GM23338 (cell line): ENCODE measurements around the gene DLG3. TPM values are rescaled to one million over a fixed set of nuclear protein-coding genes. Genes with fewer than 3 reads are reported as not detected.

ENCODE experiments used
- ATAC-seq: fragments of 200-7000 bp; cut with Tn5 transposase; 3 replicates; pipeline ENCODE4 v1.9.1; 2020
- DNase-seq: peaks from one replicate; pipeline ENCODE4 v3.0.0-alpha.2; 2015; ENCODE audit warnings: low spot score
- H2AFZ ChIP-seq: fragments of 200-600 bp; sonication (generic); 2 replicates; pipeline ENCODE4 v1.8.0; 2016; ENCODE audit warnings: antibody characterized with exemption, mild to moderate bottlenecking, moderate library complexity
- H3F3A ChIP-seq: fragments of 200-600 bp; sonication (generic); replicated peaks from 2 replicates; pipeline ENCODE4 v1.8.0; 2017; ENCODE audit warnings: antibody characterized with exemption, mixed run types, low read depth
- H3K27ac ChIP-seq: fragments of 200-600 bp; sonication (generic); 2 replicates; pipeline ENCODE4 v1.6.1; 2016; ENCODE audit warnings: low read depth
- H3K27me3 ChIP-seq: fragments of 200-600 bp; sonication (generic); 2 replicates; pipeline ENCODE4 v1.8.0; 2016; ENCODE audit warnings: mild to moderate bottlenecking, mixed run types, moderate library complexity; ENCODE audit not compliant: insufficient read depth
- H3K36me3 ChIP-seq: fragments of 200-600 bp; sonication (generic); 2 replicates; pipeline ENCODE4 v1.8.0; 2016; ENCODE audit warnings: mild to moderate bottlenecking; ENCODE audit not compliant: insufficient read depth
- H3K4me1 ChIP-seq: fragments of 200-600 bp; sonication (generic); 2 replicates; pipeline ENCODE4 v1.8.0; 2016; ENCODE audit warnings: mild to moderate bottlenecking, moderate library complexity; ENCODE audit not compliant: insufficient read depth
- H3K4me2 ChIP-seq: fragments of 200-600 bp; sonication (generic); 2 replicates; pipeline ENCODE4 v1.7.1; 2017; ENCODE audit warnings: mixed run types
- H3K4me3 ChIP-seq: fragments of 200-600 bp; sonication (generic); 2 replicates; pipeline ENCODE4 v1.6.1; 2016; ENCODE audit warnings: mixed run types
- H3K79me2 ChIP-seq: fragments of 200-600 bp; sonication (generic); replicated peaks from 2 replicates; pipeline ENCODE4 v1.8.0; 2017; ENCODE audit warnings: mild to moderate bottlenecking; ENCODE audit not compliant: insufficient read depth
- H3K9me2 ChIP-seq: fragments of 200-600 bp; sonication (generic); 2 replicates; pipeline ENCODE4 v1.8.0; 2017; ENCODE audit not compliant: insufficient read depth
- H4K20me1 ChIP-seq: fragments of 200-600 bp; sonication (generic); replicated peaks from 2 replicates; pipeline ENCODE4 v1.8.0; 2017; ENCODE audit warnings: mild to moderate bottlenecking; ENCODE audit not compliant: insufficient read depth
- H3K27ac Mint-ChIP-seq: 2 replicates; pipeline ENCODE4 v1.8.0; 2020; ENCODE audit warnings: inconsistent platforms, mild to moderate bottlenecking, moderate library complexity, mixed read lengths
- H3K27me3 Mint-ChIP-seq: 3 replicates; pipeline ENCODE4 v1.8.0; 2022; ENCODE audit warnings: low read depth, mild to moderate bottlenecking, moderate library complexity, mixed read lengths, inconsistent platforms; ENCODE audit not compliant: insufficient read depth, poor library complexity
- H3K36me3 Mint-ChIP-seq: 3 replicates; pipeline ENCODE4 v1.8.0; 2021; ENCODE audit warnings: low read depth, mild to moderate bottlenecking, inconsistent platforms, moderate library complexity, mixed read lengths
- H3K4me1 Mint-ChIP-seq: 3 replicates; pipeline ENCODE4 v1.8.0; 2020; ENCODE audit warnings: mild to moderate bottlenecking, inconsistent platforms, mixed read lengths
- H3K4me3 Mint-ChIP-seq: 3 replicates; pipeline ENCODE4 v1.8.0; 2021; ENCODE audit warnings: moderate library complexity, mild to moderate bottlenecking, inconsistent platforms, mixed read lengths
- H3K9me3 Mint-ChIP-seq: 3 replicates; pipeline ENCODE4 v1.8.0; 2020; ENCODE audit warnings: moderate library complexity, mild to moderate bottlenecking, inconsistent platforms, mixed read lengths
- CREB1 ChIP-seq: fragments of 250-450 bp; sonication (Bioruptor Pico); IDR thresholded peaks from 2 replicates; pipeline ENCODE4 v1.5.0; 2020; ENCODE audit warnings: low read depth, mild to moderate bottlenecking, moderate library complexity
- POLR2AphosphoS5 ChIP-seq: IDR thresholded peaks from 2 replicates; pipeline ENCODE4 v1.6.1; 2016; ENCODE audit warnings: antibody characterized with exemption, low read depth
- polyA plus RNA-seq: library from polyadenylated mRNA; unstranded; fragments of >200 nt; fragmentation: Nextera tagmentation; extraction: Ambion mirVana; gene quantifications from 2 replicates; pipeline ENCODE4 v1.2.1, GENCODE V29; 2016
- total RNA-seq: library from RNA; depleted of rRNA; stranded (reverse); fragments of >200 nt; shearing (Covaris generic); gene quantifications from 2 replicates; pipeline ENCODE4 v1.2.3, GENCODE V29; 2014
- TF ChIP-seq, protein P1 (sequence below), 2 experiments: fragments of 200-600 bp in 1 of 2; sonication (generic) in 1 of 2; conservative IDR thresholded peaks; 2 replicates each; pipeline versions ENCODE4 v1.5.1 to v1.6.1; 2016 to 2017; ENCODE audit warnings: antibody characterized with exemption in 2 of 2, low read depth in 2 of 2, mild to moderate bottlenecking in 2 of 2, moderate library complexity in 1 of 2
- TF ChIP-seq, protein P2 (sequence below): fragments of 250-450 bp; sonication (Bioruptor Pico); IDR thresholded peaks from 2 replicates; pipeline ENCODE4 v1.5.0; 2020; ENCODE audit warnings: mild to moderate bottlenecking, moderate library complexity

Gene DLG3
- total and polyA plus RNA-seq, 2 experiments from 2014 or later, result 13.0 to 61.8 TPM

DNA sequence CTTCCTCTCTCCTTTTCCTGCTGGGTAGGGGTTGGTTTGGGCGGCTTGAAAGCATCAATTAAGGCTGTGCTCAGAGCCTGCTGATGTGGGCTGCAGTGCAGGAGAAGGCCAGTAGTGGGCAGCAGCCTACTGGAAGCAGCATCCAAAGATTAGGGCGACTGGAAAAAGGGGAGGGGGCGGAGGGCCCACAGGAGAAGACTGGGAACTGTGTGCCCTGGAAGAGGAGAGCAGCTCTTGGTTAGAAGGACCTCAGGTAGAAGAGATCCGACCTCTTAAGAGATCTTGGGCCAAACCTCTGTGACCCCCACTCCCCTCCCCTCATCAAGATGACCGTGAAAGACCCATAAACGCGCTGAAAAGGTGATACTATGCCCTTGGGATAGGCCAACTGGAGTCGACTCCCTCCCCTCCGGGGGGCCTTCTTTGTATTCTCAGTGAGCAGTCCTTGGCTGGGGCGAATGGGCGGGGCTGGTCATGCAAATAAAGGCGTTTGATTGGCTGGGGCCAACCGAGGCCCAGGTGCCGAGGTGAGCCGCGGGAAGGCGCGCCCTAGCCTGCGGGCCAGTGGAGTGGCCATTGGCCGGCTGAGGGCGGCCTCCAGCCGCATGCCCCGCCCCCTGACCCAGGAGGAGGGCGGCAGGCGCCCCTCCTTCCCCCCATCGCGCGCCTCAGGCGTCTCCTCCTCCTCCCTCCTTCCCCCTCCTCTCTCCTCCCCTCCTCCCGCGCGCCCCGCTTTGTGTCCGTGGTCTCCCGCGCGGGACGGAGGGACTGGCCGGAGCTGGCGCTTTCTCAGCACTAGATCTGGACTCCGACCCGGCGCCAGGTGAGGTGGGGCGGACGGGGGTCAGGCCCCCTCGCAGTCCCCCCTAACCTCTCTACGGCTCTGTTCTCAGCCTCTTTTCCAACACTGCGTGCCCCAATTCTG, 10.1 kb downstream of the DLG3 start:
- ATAC-seq (peak; percentile 84), DNase-seq (peak; percentile 95)
- peak overlapping the region; percentile 95 for H3K4me3 Mint-ChIP-seq
- Histone ChIP-seq H3K4me2 (peak overlapping the region; percentile 90), H3K79me2 (peaks cover 45% of the 10 kb centered on the region), H3K4me1 (peaks cover 17% of the 10 kb centered on the region; the same call in 1 of the 2 replicates), H3K9me2 (no peaks in the 10 kb centered on the region), H3K36me3 (peaks cover 7% of the 10 kb centered on the region; the same call in 1 of the 2 replicates), H2AFZ (no peak overlapping the region), H3K27me3 (no peaks in the 10 kb centered on the region), H4K20me1 (peaks cover 19% of the 10 kb centered on the region), H3F3A (no peaks in the 10 kb centered on the region), H3K4me3 (peak overlapping the region; percentile 82), H3K27ac (peak overlapping the region; percentile 95)
- peak overlapping the region; percentile 98 for H3K27ac Mint-ChIP-seq
- peak; percentile 48 for TF ChIP-seq POLR2AphosphoS5
- TF ChIP-seq, protein P1, sequence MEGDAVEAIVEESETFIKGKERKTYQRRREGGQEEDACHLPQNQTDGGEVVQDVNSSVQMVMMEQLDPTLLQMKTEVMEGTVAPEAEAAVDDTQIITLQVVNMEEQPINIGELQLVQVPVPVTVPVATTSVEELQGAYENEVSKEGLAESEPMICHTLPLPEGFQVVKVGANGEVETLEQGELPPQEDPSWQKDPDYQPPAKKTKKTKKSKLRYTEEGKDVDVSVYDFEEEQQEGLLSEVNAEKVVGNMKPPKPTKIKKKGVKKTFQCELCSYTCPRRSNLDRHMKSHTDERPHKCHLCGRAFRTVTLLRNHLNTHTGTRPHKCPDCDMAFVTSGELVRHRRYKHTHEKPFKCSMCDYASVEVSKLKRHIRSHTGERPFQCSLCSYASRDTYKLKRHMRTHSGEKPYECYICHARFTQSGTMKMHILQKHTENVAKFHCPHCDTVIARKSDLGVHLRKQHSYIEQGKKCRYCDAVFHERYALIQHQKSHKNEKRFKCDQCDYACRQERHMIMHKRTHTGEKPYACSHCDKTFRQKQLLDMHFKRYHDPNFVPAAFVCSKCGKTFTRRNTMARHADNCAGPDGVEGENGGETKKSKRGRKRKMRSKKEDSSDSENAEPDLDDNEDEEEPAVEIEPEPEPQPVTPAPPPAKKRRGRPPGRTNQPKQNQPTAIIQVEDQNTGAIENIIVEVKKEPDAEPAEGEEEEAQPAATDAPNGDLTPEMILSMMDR (conservative IDR thresholded peaks at IDR 0.05; ENCODE audit: low read depth in 2 of 2), result peak; percentile 82
- TF ChIP-seq CREB1 (CRISPR knock-in tag), result no peak
- TF ChIP-seq, protein P2, sequence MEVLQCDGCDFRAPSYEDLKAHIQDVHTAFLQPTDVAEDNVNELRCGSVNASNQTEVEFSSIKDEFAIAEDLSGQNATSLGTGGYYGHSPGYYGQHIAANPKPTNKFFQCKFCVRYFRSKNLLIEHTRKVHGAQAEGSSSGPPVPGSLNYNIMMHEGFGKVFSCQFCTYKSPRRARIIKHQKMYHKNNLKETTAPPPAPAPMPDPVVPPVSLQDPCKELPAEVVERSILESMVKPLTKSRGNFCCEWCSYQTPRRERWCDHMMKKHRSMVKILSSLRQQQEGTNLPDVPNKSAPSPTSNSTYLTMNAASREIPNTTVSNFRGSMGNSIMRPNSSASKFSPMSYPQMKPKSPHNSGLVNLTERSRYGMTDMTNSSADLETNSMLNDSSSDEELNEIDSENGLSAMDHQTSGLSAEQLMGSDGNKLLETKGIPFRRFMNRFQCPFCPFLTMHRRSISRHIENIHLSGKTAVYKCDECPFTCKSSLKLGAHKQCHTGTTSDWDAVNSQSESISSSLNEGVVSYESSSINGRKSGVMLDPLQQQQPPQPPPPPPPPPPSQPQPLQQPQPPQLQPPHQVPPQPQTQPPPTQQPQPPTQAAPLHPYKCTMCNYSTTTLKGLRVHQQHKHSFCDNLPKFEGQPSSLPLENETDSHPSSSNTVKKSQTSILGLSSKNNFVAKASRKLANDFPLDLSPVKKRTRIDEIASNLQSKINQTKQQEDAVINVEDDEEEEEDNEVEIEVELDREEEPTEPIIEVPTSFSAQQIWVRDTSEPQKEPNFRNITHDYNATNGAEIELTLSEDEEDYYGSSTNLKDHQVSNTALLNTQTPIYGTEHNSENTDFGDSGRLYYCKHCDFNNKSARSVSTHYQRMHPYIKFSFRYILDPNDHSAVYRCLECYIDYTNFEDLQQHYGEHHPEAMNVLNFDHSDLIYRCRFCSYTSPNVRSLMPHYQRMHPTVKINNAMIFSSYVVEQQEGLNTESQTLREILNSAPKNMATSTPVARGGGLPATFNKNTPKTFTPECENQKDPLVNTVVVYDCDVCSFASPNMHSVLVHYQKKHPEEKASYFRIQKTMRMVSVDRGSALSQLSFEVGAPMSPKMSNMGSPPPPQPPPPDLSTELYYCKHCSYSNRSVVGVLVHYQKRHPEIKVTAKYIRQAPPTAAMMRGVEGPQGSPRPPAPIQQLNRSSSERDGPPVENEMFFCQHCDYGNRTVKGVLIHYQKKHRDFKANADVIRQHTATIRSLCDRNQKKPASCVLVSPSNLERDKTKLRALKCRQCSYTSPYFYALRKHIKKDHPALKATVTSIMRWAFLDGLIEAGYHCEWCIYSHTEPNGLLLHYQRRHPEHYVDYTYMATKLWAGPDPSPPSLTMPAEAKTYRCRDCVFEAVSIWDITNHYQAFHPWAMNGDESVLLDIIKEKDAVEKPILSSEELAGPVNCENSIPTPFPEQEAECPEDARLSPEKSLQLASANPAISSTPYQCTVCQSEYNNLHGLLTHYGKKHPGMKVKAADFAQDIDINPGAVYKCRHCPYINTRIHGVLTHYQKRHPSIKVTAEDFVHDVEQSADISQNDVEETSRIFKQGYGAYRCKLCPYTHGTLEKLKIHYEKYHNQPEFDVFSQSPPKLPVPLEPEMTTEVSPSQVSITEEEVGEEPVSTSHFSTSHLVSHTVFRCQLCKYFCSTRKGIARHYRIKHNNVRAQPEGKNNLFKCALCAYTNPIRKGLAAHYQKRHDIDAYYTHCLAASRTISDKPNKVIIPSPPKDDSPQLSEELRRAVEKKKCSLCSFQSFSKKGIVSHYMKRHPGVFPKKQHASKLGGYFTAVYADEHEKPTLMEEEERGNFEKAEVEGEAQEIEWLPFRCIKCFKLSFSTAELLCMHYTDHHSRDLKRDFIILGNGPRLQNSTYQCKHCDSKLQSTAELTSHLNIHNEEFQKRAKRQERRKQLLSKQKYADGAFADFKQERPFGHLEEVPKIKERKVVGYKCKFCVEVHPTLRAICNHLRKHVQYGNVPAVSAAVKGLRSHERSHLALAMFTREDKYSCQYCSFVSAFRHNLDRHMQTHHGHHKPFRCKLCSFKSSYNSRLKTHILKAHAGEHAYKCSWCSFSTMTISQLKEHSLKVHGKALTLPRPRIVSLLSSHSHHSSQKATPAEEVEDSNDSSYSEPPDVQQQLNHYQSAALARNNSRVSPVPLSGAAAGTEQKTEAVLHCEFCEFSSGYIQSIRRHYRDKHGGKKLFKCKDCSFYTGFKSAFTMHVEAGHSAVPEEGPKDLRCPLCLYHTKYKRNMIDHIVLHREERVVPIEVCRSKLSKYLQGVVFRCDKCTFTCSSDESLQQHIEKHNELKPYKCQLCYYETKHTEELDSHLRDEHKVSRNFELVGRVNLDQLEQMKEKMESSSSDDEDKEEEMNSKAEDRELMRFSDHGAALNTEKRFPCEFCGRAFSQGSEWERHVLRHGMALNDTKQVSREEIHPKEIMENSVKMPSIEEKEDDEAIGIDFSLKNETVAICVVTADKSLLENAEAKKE (CRISPR knock-in tag), result peak; percentile 97
- peaks cover 43% of the 10 kb centered on the region for H3K4me1 Mint-ChIP-seq
- peaks cover 18% of the 10 kb centered on the region for H3K36me3 Mint-ChIP-seq
- H3K27me3 Mint-ChIP-seq, result peaks cover 7% of the 10 kb centered on the region
- no peaks in the 10 kb centered on the region; the same call in 2 of the 3 replicates for H3K9me3 Mint-ChIP-seq
